GM21825 (cell line): ENCODE data around the gene ZFY.
"Not testable (repeated sequence)": the region's sequence is repeated elsewhere in the genome, so short reads cannot be mapped to it uniquely, and the experiment has no call there.

ENCODE experiments used
- ATAC-seq: cut with Tn5 transposase; IDR thresholded peaks from one replicate; pipeline ENCODE4 v1.9.1; 2021; ENCODE audit warnings: mild to moderate bottlenecking, moderate library complexity; ENCODE audit not compliant: unreplicated experiment

The ZFY gene

DNA sequence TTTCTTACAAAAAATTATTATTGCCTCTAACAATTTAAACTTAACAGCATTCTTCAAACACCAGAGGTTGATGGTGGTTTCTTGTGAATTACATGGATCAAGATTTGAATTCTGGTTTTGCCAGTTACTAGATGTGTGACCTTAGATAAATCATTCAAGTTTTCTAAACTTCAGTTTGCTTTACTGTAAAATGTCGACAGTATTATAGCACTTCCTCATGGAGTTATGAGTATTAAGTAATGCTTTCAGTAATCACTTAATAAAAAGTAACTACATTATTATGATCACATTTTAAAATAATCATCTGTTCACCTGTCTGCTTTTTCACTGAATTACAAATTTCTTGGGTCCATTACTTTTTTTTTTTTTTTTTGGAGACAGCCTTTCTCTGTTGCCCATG is 37.5 kb downstream of the ZFY start:
- ATAC-seq = no peak

DNA sequence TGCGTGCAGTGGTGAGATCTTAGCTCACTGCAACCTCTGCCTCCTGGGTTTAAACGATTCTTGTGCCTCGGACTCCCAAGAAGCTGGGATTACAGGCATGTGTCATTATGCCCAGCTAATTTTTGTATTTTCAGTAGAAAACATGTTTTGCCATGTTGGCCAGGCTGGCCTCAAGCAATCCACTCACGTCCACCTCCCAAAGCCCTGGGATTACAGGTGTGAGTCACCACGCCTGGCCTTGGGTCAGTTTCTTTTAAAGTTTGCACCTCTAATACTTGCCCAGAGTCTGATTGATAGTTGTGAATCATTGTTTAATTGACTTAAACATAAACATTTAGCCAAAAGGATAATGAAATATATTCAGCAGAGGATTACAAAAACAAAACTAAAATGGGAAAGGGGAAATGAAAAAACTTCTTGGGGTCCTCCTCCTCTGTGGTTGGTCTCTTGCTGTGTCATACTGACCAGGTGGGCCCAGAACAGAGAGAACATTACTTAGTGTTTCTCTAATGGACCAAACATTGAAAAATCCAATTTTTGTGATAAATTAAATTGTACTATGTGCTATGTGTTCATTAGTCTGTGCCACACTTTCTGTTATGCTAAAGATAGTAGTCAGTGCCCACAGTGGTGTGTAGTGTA is 38.0 kb downstream of the ZFY start:
- no peak for ATAC-seq

DNA sequence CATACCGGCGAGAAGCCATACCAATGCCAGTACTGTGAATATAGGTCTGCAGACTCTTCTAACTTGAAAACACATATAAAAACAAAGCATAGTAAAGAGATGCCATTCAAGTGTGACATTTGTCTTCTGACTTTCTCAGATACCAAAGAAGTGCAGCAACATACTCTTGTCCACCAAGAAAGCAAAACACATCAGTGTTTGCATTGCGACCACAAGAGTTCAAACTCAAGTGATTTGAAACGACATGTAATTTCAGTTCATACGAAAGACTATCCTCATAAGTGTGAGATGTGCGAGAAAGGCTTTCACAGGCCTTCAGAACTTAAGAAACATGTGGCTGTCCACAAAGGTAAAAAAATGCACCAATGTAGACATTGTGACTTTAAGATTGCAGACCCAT is 44.1 kb downstream of the ZFY start:
- no peak for ATAC-seq

DNA sequence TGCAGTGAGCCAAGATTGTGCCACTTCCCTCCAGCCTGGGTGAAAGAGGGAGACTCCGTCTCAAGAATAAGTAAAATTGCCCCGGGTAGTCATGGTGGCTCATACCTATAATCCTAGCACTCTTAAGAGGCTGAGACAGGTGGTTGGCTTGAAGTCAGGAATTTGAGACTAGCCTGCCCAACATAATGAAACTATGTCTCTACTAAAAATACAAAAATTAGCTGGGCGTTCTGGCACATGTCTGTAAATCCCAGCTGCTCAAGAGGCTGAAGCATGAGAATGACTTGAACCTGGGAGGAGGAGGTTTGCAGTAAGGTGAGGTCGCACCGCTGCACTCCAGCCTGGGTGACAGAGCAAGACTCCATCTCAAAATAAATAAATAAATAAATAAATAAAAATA is 49.3 kb downstream of the ZFY start:
- ATAC-seq = no peak

DNA sequence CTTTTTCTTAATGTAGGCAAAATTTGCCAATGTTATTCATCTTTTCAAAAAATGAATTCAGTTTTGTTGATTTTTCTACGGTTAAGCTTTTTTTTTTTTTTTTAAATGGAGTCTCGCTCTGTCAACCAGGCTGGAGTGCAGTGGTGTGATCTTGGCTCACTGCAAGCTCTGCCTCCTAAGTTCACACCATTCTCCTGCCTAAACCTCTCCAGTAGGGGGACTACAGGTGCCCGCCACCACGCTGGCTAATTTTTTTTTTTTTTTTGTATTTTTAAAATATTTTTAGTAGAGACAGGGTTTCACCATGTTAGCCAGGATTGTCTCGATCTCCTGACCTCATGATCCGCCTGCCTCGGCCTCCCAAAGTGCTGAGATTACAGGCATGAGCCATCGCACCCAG is 52.0 kb downstream of the ZFY start:
- not testable (repeated sequence) for ATAC-seq

DNA sequence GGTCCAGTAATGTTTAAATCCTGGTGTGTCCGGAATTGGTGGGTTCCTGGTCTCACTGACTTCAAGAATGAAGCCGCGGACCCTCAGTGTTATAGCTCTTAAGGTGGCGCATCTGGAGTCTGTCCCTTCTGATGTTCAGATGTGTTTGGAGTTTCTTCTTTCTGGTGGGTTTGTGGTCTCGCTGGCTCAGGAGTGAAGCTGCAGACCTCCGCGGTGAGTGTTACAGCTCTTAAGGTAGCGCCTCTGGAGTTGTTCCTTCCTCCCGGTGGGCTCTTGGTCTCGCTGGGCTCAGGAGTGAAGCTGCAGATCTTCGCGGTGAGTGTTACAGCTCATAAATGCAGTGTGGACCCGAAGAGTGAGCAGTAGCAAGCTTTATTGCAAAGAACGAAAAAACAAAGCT is 62.2 kb downstream of the ZFY start:
- not testable (repeated sequence) for ATAC-seq

DNA sequence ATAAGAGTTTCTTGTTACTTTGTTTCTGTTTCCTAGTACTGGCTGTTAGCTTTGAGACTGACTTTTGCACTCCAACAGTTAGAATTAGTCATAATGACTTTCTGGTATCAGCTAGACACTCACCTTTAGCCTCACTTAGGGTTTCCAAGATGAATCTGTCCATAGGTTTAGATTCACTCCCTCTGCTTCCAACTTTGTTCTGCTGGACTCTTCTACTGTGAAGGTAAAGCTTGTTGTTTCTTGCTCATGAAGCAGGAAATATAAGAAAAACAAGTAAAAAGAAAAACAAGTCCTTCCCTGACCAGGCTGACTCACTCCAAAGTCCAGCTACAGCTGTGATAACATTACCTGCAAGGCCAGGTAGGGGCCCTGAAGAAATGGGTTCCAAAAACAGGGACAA is 67.0 kb downstream of the ZFY start:
- no peak for ATAC-seq

DNA sequence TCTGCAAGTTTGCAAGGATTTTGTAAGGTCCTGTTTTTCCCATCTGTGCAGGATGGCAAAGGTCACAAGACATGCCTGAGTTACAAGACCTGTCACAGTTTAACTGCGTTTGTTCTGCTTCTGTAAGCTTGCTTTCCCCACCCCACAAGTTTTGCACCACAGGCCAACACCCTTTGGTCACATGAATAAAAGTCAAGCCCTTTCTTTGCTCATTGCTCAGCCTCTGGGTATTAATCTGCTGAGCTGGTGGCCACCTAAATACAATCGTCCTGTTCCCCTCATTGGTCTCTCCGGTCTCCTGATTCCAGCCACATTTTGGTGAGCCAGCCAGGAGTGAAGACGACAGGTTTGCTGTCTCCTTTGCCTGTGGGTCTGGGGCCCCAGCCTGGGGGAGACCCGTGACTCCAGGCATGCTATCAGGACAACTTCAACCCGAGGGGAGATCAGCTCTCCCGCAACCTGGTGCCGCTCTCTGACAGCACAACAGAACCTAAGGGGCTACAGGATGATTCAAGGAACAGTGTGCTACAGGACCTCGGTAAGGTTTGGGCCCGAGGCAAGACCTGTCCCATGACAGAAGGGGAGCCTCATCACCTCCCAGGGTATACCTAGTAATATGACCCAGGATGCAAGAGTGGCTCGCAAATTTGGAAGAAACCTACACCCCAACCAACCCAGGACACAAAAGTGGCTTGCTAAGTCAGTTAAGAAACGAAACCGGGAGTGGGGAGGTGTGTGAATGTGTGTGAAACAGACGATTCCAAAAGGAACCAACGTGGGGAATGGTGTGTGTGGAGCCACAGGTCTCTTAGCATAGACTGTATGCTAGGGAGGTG is 67.7 kb downstream of the ZFY start:
- ATAC-seq = no peak

DNA sequence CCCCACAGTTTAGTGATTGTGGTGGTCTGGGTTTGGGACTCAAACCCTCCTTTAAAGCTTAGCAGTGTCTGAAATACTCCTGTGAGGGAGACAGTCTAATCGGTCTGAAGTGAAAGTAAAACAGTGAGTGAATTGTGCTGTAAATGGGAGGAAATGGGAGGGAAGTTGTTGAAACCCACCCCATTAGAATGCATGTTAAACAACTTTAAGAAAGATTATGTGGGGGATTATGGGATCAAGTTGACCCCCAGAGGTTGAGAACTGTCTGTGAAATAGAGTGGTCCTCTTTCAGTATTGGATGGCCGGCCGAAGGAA is 68.3 kb downstream of the ZFY start:
- ATAC-seq = no peak

DNA sequence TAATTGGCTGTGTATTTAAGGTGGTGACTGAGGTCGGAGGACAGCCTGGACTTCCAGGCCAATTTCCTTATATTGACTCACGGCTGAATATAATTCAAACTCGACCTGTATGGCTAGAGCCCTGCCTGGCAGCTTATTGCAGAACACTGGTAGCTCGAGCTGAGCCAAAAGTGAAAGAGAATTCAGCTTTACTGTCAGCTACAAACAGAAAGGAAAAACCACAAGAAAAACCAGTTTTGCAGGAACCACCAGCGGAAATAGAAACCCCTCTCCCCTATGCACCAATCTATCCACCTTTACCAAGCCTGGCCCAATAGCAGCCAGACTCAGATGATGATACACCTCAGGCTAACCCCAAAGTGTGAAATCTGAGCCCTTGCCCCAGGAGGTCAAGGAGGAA is 68.7 kb downstream of the ZFY start:
- ATAC-seq = no peak

DNA sequence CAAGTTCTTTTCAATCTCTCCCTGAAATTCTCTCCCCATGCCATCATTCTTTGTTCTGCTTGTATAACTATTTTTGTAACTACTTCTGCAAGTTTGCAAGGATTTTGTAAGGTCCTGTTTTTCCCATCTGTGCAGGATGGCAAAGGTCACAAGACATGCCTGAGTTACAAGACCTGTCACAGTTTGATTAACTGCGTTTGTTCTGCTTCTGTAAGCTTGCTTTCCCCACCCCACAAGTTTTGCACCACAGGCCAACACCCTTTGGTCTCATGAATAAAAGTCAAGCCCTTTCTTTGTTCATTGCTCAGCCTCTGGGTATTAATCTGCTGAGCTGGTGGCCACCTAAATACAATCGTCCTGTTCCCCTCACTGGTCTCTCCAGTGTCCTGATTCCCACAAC is 70.8 kb downstream of the ZFY start:
- not testable (repeated sequence) for ATAC-seq

DNA sequence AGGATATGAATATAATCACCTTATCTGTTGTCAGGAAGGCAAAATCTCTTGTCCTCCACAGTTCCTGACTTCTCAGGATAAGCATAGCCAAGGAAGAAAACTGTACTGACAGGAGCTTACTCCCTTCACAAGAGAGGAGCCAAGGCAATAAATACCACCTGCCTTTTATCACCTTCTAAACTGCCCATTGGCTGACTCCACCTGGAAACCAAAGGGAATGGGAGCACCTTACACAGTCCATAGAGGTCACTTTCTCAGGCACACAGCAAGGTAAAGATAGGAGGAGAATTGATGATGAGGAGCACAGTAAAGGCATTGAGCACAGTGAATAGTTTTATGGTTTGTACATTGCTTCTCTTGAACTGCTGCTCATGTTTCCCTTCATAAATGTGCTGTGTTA is 72.8 kb downstream of the ZFY start:
- no peak for ATAC-seq

DNA sequence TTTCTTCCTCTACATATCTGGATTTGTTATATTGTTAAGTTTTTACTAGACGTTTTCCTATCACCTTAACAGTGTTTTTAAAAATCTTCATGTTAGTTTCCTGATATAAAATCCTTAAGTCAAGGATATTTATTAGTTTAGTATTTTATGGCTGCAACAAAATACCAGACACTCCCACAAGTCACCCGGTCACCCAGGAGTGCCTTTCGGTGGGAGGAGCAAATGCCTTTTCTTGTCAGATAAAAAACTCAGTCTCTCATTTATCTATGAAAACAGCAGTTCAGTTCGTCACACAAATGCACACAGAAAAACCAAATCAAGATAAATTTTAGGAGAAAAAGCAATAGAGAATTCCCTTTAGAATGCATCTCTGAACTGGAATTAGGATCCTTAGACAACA is 77.0 kb downstream of the ZFY start:
- ATAC-seq = no peak

DNA sequence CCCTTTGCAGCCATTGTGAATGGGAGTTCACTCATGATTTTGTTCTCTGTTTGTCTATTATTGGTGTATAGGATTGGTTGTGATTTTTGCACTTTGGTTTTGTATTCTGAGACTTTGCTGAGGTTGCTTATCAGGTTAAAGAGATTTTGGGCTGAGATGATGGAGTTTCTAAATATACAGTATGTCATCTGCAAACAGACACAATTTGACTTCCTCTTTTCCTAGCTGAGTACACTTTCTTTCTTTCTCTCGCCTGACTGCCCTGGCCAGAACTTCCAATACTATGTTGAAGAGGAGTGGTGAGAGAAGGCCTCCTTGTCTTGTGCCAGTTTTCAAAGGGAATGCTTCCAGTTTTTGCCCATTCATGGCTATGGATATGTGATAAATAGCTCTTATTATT is 81.4 kb downstream of the ZFY start:
- ATAC-seq = no peak

DNA sequence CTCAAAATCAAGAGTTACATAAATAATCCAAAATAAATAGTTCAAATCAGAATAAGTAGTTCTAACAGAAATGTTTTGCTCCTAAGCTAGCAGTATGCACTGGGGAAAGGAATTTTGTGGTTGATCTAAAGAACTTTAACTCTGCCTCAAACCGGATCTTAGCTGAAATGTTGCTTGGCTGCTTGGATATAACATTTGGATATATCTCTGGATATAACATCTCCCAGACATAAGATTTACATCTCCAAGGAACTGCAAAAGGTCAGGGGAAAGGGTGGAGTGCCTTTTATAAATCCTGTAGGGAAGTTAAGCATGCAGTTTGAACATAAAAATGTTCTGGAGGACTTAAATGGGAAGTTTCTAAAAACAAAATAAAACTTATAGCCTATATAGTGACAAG is 83.4 kb downstream of the ZFY start:
- no peak for ATAC-seq

DNA sequence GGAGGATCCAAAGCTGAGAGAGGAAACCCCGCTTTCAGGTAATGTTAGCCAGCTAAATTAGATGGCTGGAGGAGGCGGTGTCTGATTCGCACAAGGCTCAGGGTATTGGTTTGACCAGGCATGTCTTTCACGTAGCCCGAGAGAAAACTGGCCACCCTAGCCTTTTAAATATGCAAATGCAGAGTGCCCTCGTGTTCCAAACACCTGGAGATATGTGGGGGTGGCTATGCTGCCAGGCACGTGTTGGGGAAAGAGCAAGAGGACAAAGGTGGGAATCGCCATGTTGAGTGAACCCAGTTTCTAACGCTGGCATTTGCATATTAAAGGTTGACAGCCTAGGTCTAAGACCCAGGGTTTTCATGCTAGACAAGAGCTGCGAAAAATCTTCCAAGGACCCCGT is 84.4 kb downstream of the ZFY start:
- no peak for ATAC-seq

DNA sequence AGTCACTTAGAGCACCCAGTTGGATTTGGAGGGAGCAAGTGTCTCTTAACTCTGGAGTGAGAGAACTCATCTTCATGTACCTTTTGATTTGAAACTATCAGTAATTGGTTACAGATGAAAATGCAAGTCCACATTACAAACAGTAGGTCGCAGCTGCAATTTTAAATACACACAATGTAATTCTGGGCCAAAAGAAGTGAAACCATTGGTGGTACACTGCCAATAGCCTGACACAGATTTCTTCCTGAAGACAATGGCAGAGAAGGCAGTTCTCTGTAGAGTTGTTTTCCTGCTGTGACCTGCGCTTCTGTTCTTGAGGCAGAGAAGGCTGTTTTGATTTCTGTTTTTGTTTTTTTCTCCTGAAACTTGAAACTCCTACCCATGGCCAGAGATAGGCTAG is 86.0 kb downstream of the ZFY start:
- no peak for ATAC-seq

DNA sequence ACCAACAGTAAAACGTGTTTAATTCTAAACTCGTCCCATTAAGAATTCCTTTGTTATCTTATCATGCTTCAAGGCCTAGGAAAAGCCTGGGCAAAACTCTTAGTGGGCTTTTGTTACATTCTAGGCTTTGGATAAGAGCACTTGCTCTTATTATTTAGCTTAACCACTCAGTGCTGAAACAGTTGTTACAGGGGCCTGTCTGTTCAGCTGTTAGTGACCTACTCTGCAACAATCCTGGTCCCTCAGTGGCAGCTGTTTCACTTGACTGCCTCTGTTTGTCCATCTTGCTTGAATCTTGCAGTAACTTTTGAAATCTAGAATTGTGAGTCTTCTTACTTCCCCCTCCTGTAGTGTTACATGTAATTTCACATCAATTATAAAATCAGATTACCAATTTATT is 88.4 kb downstream of the ZFY start:
- no peak for ATAC-seq

DNA sequence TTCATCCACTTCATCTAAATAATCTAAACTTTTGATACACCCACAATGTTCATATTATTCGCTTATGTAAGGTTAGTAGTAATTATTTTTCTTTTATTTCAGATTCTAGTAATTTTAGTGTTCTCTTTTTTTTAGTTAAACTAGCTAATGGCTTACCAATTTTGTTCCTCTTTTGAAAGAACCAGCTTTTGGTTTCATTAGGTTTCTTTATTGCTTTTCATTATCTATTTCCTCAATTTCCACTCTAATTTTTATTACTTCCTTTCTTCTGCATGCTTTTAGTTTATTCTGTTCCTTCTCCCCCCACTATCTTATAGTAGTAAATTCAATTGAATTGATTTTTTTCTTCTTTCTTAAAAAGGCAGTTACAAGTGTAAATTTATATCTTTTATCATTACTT is 90.2 kb downstream of the ZFY start:
- no peak for ATAC-seq
